RWPE2 (cell line): ENCODE measurements around the gene CHD5.

ENCODE experiments used
- ATAC-seq: fragments of 200-7000 bp; cut with Tn5 transposase; 3 replicates; pipeline ENCODE4 v1.9.1; 2021; ENCODE audit warnings: low read depth
- DNase-seq: peaks from one replicate; pipeline ENCODE4 v3.0.0-alpha.2; 2020; ENCODE audit warnings: low spot score
- H3K27ac ChIP-seq: fragments of 450-650 bp; 2 replicates; pipeline ENCODE4 v1.5.1; 2017; ENCODE audit warnings: mild to moderate bottlenecking; ENCODE audit not compliant: poor library complexity, severe bottlenecking
- H3K27me3 ChIP-seq: fragments of 250-450 bp; sonication (Bioruptor Pico); 2 replicates; pipeline ENCODE4 v1.5.1; 2021; ENCODE audit warnings: mild to moderate bottlenecking, moderate library complexity; ENCODE audit not compliant: insufficient read depth, poor library complexity, severe bottlenecking
- H3K36me3 ChIP-seq: fragments of 250-450 bp; sonication (Bioruptor Pico); 2 replicates; pipeline ENCODE4 v1.5.1; 2020; ENCODE audit warnings: low read depth, mild to moderate bottlenecking, moderate library complexity
- H3K4me1 ChIP-seq: fragments of 250-450 bp; sonication (Bioruptor Pico); 2 replicates; pipeline ENCODE4 v1.5.1; 2021; ENCODE audit warnings: mild to moderate bottlenecking, moderate library complexity; ENCODE audit not compliant: insufficient read depth, poor library complexity, severe bottlenecking
- H3K4me3 ChIP-seq: fragments of 250-450 bp; sonication (Bioruptor Pico); 2 replicates; pipeline ENCODE4 v1.5.1; 2021; ENCODE audit warnings: mild to moderate bottlenecking, moderate library complexity; ENCODE audit not compliant: severe bottlenecking
- H3K9me3 ChIP-seq: fragments of 250-450 bp; sonication (Bioruptor Pico); 2 replicates; pipeline ENCODE4 v1.5.1; 2021; ENCODE audit warnings: mild to moderate bottlenecking, moderate library complexity; ENCODE audit not compliant: severe bottlenecking
- CTCF ChIP-seq: fragments of 450-650 bp; IDR thresholded peaks from one replicate; pipeline ENCODE4 v1.5.1; 2017; ENCODE audit warnings: mild to moderate bottlenecking, moderate library complexity; ENCODE audit not compliant: poor library complexity, severe bottlenecking

CHD5 gene

GRCh38 chr1:6087377-6087772, 92.7 kb downstream of the CHD5 start:
- Histone ChIP-seq H3K36me3 (no peaks in the 10 kb centered on the region), H3K27me3 (no peaks in the 10 kb centered on the region), H3K4me1 (no peaks in the 10 kb centered on the region), H3K9me3 (no peaks in the 10 kb centered on the region), H3K4me3 (no peak overlapping the region), H3K27ac (no peak overlapping the region)
- ATAC-seq, result no peak
- no peak for DNase-seq
- no peak for TF ChIP-seq CTCF

- Histone ChIP-seq H3K4me1 (no peaks in the 10 kb centered on the region), H3K36me3 (no peaks in the 10 kb centered on the region), H3K9me3 (no peaks in the 10 kb centered on the region), H3K27me3 (no peaks in the 10 kb centered on the region), H3K27ac (no peak overlapping the region), H3K4me3 (no peak overlapping the region)
- no peak for TF ChIP-seq CTCF
- DNase-seq (no peak), ATAC-seq (no peak)
Observed at GRCh38 chr1:6086762-6087376, 93.3 kb downstream of the CHD5 start.

GRCh38 chr1:6086358-6086757, 93.8 kb downstream of the CHD5 start:
- Histone ChIP-seq H3K4me3 (no peak overlapping the region), H3K27ac (no peak overlapping the region), H3K4me1 (no peaks in the 10 kb centered on the region), H3K27me3 (no peaks in the 10 kb centered on the region), H3K9me3 (no peaks in the 10 kb centered on the region), H3K36me3 (no peaks in the 10 kb centered on the region)
- ATAC-seq, result no peak
- TF ChIP-seq CTCF, result no peak
- no peak for DNase-seq

DNA sequence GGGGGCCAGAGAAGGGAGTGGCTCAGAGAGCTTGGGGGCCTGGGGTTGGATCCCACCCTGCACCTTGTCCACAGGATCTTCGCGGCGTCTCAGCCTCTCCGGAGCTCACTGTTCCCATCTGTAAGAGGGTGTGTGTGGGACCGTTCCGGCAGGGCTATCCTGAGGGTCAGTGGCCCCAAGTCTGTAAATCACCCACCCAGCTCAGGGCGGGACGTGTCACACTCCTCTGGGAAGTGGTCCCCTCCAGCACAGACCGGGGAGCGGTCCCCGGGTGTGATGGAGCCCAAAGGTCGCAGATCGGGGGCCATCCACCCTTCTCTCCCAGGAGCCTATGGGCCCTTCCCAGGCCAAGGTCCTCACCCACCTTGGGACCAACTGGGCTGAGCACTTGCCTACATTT, 94.5 kb downstream of the CHD5 start:
- no peaks in the 10 kb centered on the region for H3K36me3 ChIP-seq
- H3K27me3 ChIP-seq, result no peaks in the 10 kb centered on the region
- DNase-seq, result no peak
- no peak overlapping the region for H3K4me3 ChIP-seq
- H3K27ac ChIP-seq, result no peak overlapping the region
- no peak for ATAC-seq
- no peak for TF ChIP-seq CTCF
- H3K9me3 ChIP-seq, result no peaks in the 10 kb centered on the region
- no peaks in the 10 kb centered on the region for H3K4me1 ChIP-seq

GRCh38 chr1:6084781-6085495, 95.2 kb downstream of the CHD5 start:
- Histone ChIP-seq H3K27me3 (no peaks in the 10 kb centered on the region), H3K4me3 (no peak overlapping the region), H3K36me3 (no peaks in the 10 kb centered on the region), H3K27ac (no peak overlapping the region), H3K9me3 (no peaks in the 10 kb centered on the region), H3K4me1 (no peaks in the 10 kb centered on the region)
- ATAC-seq, result no peak
- no peak for TF ChIP-seq CTCF
- DNase-seq, result no peak
